Measurements from ENCODE around the gene MKLN1. TPM values are rescaled to one million over a fixed set of nuclear protein-coding genes. Genes with fewer than 3 reads are reported as not detected.
"Not testable (repeated sequence)": the region's sequence is repeated elsewhere in the genome, so short reads cannot be mapped to it uniquely, and the experiment has no call there.

MKLN1 gene
- total RNA-seq, 1 donor from 2014 or later: 66.3 TPM

- Mint-ChIP-seq H3K27me3 (ENCODE audit: unreplicated experiment) (peaks cover 2% of the 10 kb centered on the region), H3K9me3 (ENCODE audit: unreplicated experiment) (no peaks in the 10 kb centered on the region), H3K27ac (ENCODE audit: unreplicated experiment) (no peak overlapping the region), H3K4me3 (ENCODE audit: unreplicated experiment) (no peak overlapping the region), H3K4me1 (ENCODE audit: unreplicated experiment) (peaks cover 4% of the 10 kb centered on the region), H3K36me3 (ENCODE audit: low read depth, unreplicated experiment) (peaks cover 13% of the 10 kb centered on the region)
- no peak for TF ChIP-seq CTCF (IDR thresholded peaks at IDR 0.05; ENCODE audit: unreplicated experiment)
- DNase-seq (ENCODE audit: low spot score): no peak
Measured at GRCh38 chr7:131455546-131455945, 127.9 kb downstream of the MKLN1 start.

DNA sequence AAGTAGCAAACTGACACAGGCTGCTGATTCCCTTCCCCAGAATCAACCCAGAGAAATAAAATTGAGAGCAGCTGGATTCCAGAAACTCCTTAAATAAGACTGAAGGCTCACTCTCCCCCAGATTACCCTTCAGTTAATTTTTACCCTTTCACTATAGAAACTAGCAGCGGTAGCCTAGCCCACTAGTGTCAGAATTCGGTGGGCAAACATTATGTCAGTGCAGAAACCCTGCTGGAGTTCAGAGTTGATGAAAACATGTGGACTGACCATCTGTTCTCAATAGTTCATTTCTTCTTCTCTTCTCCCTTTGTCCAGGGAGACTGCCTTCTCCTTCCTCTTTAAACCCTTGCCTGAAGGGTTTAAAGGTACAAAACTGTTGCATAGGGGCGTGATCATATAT is 128.7 kb downstream of the MKLN1 start:
- H3K4me1 Mint-ChIP-seq (ENCODE audit: unreplicated experiment): peaks cover 4% of the 10 kb centered on the region
- no peaks in the 10 kb centered on the region for H3K9me3 Mint-ChIP-seq (ENCODE audit: unreplicated experiment)
- H3K36me3 Mint-ChIP-seq (ENCODE audit: low read depth, unreplicated experiment): peaks cover 12% of the 10 kb centered on the region
- no peak for DNase-seq (ENCODE audit: low spot score)
- no peak for TF ChIP-seq CTCF (IDR thresholded peaks at IDR 0.05; ENCODE audit: unreplicated experiment)
- no peak overlapping the region for H3K27ac Mint-ChIP-seq (ENCODE audit: unreplicated experiment)
- H3K4me3 Mint-ChIP-seq (ENCODE audit: unreplicated experiment): no peak overlapping the region
- peaks cover 1% of the 10 kb centered on the region for H3K27me3 Mint-ChIP-seq (ENCODE audit: unreplicated experiment)

- H3K4me3 Mint-ChIP-seq (ENCODE audit: unreplicated experiment): no peak overlapping the region
- H3K27ac Mint-ChIP-seq (ENCODE audit: unreplicated experiment): no peak overlapping the region
Measured at GRCh38 chr7:131459256-131459655, 131.6 kb downstream of the MKLN1 start.

GRCh38 chr7:131462059-131462458 is 134.4 kb downstream of the MKLN1 start:
- H3K9me3 Mint-ChIP-seq (ENCODE audit: unreplicated experiment): no peaks in the 10 kb centered on the region
- no peak overlapping the region for H3K4me3 Mint-ChIP-seq (ENCODE audit: unreplicated experiment)
- peaks cover 10% of the 10 kb centered on the region for H3K36me3 Mint-ChIP-seq (ENCODE audit: low read depth, unreplicated experiment)
- H3K27ac Mint-ChIP-seq (ENCODE audit: unreplicated experiment): no peak overlapping the region
- no peak for DNase-seq (ENCODE audit: low spot score)
- no peak for TF ChIP-seq CTCF (IDR thresholded peaks at IDR 0.05; ENCODE audit: unreplicated experiment)
- peaks cover 1% of the 10 kb centered on the region for H3K27me3 Mint-ChIP-seq (ENCODE audit: unreplicated experiment)
- no peaks in the 10 kb centered on the region for H3K4me1 Mint-ChIP-seq (ENCODE audit: unreplicated experiment)

More at GRCh38 chr7:131459256-131459655, 131.6 kb downstream of the MKLN1 start:
- Mint-ChIP-seq H3K9me3 (ENCODE audit: unreplicated experiment) (no peaks in the 10 kb centered on the region), H3K36me3 (ENCODE audit: low read depth, unreplicated experiment) (peaks cover 17% of the 10 kb centered on the region), H3K27me3 (ENCODE audit: unreplicated experiment) (peaks cover 1% of the 10 kb centered on the region), H3K4me1 (ENCODE audit: unreplicated experiment) (peaks cover 4% of the 10 kb centered on the region)
- no peak for TF ChIP-seq CTCF (IDR thresholded peaks at IDR 0.05; ENCODE audit: unreplicated experiment)
- no peak for DNase-seq (ENCODE audit: low spot score)

DNA sequence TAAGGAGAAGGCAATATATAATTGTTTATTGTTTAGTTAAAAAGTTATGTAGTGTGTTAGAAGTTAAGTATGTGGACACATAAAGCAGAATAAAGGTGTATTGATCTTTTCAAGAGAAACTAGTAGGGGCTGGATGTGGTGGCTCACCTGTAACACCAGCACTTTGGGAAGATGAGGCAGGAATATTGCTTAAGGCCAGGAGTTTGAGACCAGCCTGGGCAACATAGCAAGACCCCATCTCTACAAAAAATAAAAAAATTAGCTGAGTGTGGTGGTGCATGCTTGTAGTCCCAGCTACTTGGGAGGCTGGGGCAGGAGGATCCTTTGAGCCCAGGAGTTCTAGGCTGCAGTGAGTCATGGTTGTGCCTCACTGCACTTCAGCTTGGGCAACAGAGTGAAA is 135.0 kb downstream of the MKLN1 start:
- not testable (repeated sequence) for H3K9me3 Mint-ChIP-seq (ENCODE audit: unreplicated experiment); DNase-seq (ENCODE audit: low spot score); H3K27ac Mint-ChIP-seq (ENCODE audit: unreplicated experiment); H3K27me3 Mint-ChIP-seq (ENCODE audit: unreplicated experiment); H3K4me1 Mint-ChIP-seq (ENCODE audit: unreplicated experiment)
- Mint-ChIP-seq H3K36me3 (ENCODE audit: low read depth, unreplicated experiment) (peaks cover 15% of the 10 kb centered on the region), H3K4me3 (ENCODE audit: unreplicated experiment) (peak overlapping the region; percentile 2)
